Panc1 (cell line): ENCODE measurements around the gene CPNE7.

Source experiments
- CTCF ChIP-seq: fragments of 450-650 bp; IDR thresholded peaks from 2 replicates; pipeline ENCODE4 v1.5.1; 2017; ENCODE audit warnings: mild to moderate bottlenecking
- POLR2AphosphoS5 ChIP-seq: IDR thresholded peaks from 2 replicates; pipeline ENCODE4 v1.6.1; 2012; ENCODE audit warnings: mild to moderate bottlenecking, low read depth, low read length, moderate library complexity
- REST ChIP-seq, 2 experiments: IDR thresholded peaks; 2 replicates each; pipeline ENCODE4 v1.6.1; 2011 to 2012; ENCODE audit warnings: low read depth in 2 of 2, control low read depth in 1 of 2, low read length in 1 of 2, mild to moderate bottlenecking in 1 of 2, moderate library complexity in 1 of 2; ENCODE audit not compliant: insufficient read depth in 1 of 2
- SIN3A ChIP-seq: IDR thresholded peaks from 2 replicates; pipeline ENCODE4 v1.6.1; 2012; ENCODE audit warnings: low read depth, mild to moderate bottlenecking, low read length, moderate library complexity, borderline replicate concordance; ENCODE audit not compliant: insufficient read depth
- TCF7L2 ChIP-seq: IDR thresholded peaks from 2 replicates; pipeline ENCODE4 v1.6.1; 2011; ENCODE audit warnings: mild to moderate bottlenecking, low read depth, low read length, inconsistent platforms

- TF ChIP-seq CTCF, result no peak
- no peak for TF ChIP-seq POLR2AphosphoS5
- no peak for TF ChIP-seq REST (IDR thresholded peaks at IDR 0.05; ENCODE audit: insufficient read depth in 1 of 2, low read depth in 2 of 2, low read length in 1 of 2)
- TF ChIP-seq SIN3A, result no peak
- no peak for TF ChIP-seq TCF7L2
Observed at GRCh38 chr16:89563639-89564392, 11.7 kb upstream of the CPNE7 start.
